Right atrium auricular region (tissue), 2 donors: ENCODE measurements around the gene C16orf86. TPM values are rescaled to one million over a fixed set of nuclear protein-coding genes. Genes with fewer than 3 reads are reported as not detected.
A peak's percentile ranks its signal among the peaks of the same experiment; 100 is the strongest.

Experiments
- DNase-seq: peaks from one replicate; pipeline ENCODE4 v3.0.0-alpha.2; 2019; ENCODE audit warnings: low spot score
- H3K27ac ChIP-seq, 2 donors: fragments of 200-600 bp; sonication (generic); 1 replicate in 1 of 2; 2 replicates in 1 of 2; pipeline ENCODE4 v1.5.1; 2016 to 2019
- H3K27me3 ChIP-seq, 2 donors: fragments of 200-600 bp; sonication (generic); one replicate each; pipeline versions ENCODE4 v1.5.1 to v1.6.0; 2017 to 2019
- H3K36me3 ChIP-seq: fragments of 200-600 bp; sonication (generic); one replicate; pipeline ENCODE4 v1.5.1; 2016
- H3K4me1 ChIP-seq, 2 donors: fragments of 200-600 bp; sonication (generic); one replicate each; pipeline versions ENCODE4 v1.5.1 to v1.6.0; 2017 to 2019
- H3K4me3 ChIP-seq, 2 donors: fragments of 200-600 bp; sonication (generic); 1 replicate in 1 of 2; 2 replicates in 1 of 2; pipeline ENCODE4 v1.5.1; 2017 to 2019; ENCODE audit warnings: mild to moderate bottlenecking in 1 of 2, moderate library complexity in 1 of 2
- H3K9me3 ChIP-seq, 2 donors: fragments of 200-600 bp; sonication (generic); one replicate each; pipeline ENCODE4 v1.5.1; 2019
- total RNA-seq, 2 donors: library from RNA; depleted of rRNA; stranded (reverse); fragments of >200 nt; gene quantifications; one replicate each; pipeline ENCODE4 v1.1.0, GENCODE V29; 2016
- TF ChIP-seq, protein P1 (sequence below), 2 donors: fragments of 200-600 bp; sonication (generic); IDR thresholded peaks; one replicate each; pipeline ENCODE4 v1.5.1; 2019; ENCODE audit warnings: antibody characterized with exemption in 2 of 2

C16orf86 gene
- total RNA-seq, 2 donors from 2014 or later = 3.6 to 7.7 TPM

DNA sequence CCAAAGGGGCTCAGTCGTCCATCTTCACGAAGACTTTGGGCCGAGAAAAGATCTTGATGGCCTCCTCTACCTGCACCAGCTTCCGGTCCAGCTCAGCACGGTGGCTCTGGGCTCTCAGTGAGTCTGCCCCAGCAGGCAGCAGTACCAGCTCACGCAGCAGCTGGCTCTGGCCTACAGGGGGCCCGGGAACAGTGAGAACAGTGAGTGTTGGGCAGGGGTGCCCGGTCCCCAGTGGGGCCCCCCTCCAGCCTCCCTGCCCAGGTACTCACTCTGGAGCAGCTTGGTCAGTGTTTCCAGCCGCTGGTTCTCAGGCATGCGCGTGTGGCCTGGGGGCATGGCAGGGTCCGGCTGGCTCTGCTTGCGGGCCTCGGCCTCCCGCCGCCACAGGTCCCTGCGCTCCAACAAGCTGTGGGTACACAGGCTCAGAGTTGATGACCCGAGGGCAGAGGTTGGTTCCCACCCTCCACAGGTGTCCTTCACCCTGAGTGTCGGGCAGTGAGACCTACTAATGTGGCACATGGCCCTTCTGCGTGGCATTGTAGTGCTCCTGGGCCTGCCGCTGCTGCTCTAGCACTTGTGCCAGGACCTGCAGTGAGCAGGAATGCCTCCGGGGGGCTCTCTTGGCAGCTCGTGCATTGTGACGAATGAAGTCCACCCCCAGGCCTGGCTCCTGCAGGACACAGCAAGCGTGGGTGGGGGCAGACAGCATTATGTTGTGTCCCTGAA, 3.3 kb upstream of the C16orf86 start:
- H3K4me1 ChIP-seq = peaks cover 0 to 48% of the 10 kb centered on the region in 2 donors
- no peak overlapping the region for H3K27ac ChIP-seq
- H3K36me3 ChIP-seq = no peaks in the 10 kb centered on the region

DNA sequence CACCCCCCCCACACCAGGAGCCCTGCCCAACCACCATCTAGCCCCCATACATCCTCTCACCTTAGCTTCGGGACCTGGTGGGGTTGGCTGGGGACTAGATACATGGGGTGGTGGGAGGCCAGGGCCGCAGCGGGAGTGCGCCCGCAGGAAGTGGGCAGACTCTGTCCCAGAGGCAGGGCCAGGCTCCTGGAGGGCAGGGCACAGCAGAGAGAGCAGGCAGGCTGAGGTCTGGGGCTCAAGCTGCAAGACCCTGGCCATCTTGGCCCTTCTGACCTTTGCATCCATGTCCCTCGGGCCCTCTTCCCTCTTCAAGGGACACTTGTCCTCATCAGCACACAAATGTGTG, 2.8 kb upstream of the C16orf86 start:
- Histone ChIP-seq H3K9me3 (no peaks in the 10 kb centered on the region), H3K4me1 (peaks cover 0 to 45% of the 10 kb centered on the region in 2 donors), H3K36me3 (no peaks in the 10 kb centered on the region), H3K27ac (no peak overlapping the region), H3K27me3 (no peaks in the 10 kb centered on the region), H3K4me3 (no peak overlapping the region)
- TF ChIP-seq, protein P1, sequence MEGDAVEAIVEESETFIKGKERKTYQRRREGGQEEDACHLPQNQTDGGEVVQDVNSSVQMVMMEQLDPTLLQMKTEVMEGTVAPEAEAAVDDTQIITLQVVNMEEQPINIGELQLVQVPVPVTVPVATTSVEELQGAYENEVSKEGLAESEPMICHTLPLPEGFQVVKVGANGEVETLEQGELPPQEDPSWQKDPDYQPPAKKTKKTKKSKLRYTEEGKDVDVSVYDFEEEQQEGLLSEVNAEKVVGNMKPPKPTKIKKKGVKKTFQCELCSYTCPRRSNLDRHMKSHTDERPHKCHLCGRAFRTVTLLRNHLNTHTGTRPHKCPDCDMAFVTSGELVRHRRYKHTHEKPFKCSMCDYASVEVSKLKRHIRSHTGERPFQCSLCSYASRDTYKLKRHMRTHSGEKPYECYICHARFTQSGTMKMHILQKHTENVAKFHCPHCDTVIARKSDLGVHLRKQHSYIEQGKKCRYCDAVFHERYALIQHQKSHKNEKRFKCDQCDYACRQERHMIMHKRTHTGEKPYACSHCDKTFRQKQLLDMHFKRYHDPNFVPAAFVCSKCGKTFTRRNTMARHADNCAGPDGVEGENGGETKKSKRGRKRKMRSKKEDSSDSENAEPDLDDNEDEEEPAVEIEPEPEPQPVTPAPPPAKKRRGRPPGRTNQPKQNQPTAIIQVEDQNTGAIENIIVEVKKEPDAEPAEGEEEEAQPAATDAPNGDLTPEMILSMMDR (IDR thresholded peaks at IDR 0.05) = no peak
- no peak for DNase-seq

More for the DNA sequence above, 3.3 kb upstream of the C16orf86 start:
- Histone ChIP-seq H3K4me3 (no peak overlapping the region), H3K9me3 (no peaks in the 10 kb centered on the region), H3K27me3 (no peaks in the 10 kb centered on the region)
- no peak for DNase-seq
- TF ChIP-seq, protein P1 (IDR thresholded peaks at IDR 0.05) = no peak

DNA sequence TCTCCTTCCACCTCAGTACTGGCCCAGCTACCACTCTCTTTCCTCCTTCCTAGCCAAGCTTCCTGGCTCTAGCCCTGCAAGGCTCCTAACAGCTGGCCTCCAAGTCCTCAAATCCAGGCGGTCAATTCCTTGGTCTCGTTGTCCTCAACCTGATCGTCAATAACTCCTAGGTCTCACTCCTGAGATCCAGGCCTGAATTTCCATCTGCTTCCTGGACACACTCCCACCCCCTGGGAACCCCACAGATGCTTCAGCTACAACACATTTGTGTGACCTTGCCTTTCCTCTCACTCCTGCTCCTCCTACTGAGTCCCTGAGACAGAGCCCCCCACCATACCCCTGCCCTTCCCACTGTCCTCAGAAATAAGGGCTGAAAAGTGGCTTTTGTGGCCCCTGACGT, 2.4 kb upstream of the C16orf86 start:
- TF ChIP-seq, protein P1 (IDR thresholded peaks at IDR 0.05) = no peak
- peaks cover 0 to 41% of the 10 kb centered on the region in 2 donors for H3K4me1 ChIP-seq
- DNase-seq = no peak

DNA sequence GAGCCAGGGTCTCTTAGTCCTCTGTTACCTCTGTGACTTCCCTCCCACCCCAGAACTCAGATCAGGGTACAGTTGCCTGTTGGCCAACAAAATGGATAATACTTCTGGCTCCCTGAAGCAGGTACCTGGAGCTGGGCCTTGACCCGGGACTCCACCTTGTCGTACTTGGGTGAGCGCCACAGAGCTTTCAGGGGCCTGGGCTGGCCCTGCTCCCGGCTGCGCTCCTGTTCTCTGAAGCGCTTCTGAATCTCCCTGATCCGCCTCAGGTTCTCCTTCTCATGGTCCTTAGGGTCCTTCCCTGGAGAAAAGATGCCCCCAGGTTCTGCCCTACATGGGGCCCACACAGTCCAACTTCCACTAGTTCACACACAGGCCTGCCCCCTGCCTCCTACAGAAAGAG, 1.7 kb upstream of the C16orf86 start:
- H3K36me3 ChIP-seq = no peaks in the 10 kb centered on the region
- no peak overlapping the region for H3K4me3 ChIP-seq
- DNase-seq = no peak
- H3K9me3 ChIP-seq = no peaks in the 10 kb centered on the region
- no peak overlapping the region for H3K27ac ChIP-seq
- TF ChIP-seq, protein P1 (IDR thresholded peaks at IDR 0.05) = no peak
- no peaks in the 10 kb centered on the region for H3K27me3 ChIP-seq
- H3K4me1 ChIP-seq = peaks cover 0 to 35% of the 10 kb centered on the region in 2 donors

More for the DNA sequence above, 2.4 kb upstream of the C16orf86 start:
- H3K9me3 ChIP-seq = no peaks in the 10 kb centered on the region
- H3K27me3 ChIP-seq = no peaks in the 10 kb centered on the region
- no peak overlapping the region for H3K27ac ChIP-seq
- no peaks in the 10 kb centered on the region for H3K36me3 ChIP-seq
- H3K4me3 ChIP-seq = no peak overlapping the region

DNA sequence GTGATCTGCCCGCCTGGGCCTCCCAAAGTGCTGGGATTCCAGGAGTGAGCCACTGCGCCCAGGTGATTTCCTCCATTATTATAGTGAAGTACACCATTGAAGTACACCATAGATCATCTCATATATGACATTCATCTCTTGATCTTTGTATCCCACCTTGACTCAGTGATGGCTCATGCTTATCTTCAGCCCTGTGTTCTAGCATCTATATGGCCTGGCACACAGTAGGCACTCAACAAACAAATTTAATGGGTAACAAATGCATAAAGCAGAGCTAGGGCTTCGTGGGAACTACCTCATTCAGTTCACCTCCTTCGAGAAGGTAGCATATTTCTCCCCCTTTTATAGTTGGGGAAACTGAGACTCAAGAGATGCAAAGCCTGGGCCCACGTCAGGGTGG, 1.0 kb upstream of the C16orf86 start:
- no peaks in the 10 kb centered on the region for H3K27me3 ChIP-seq
- TF ChIP-seq, protein P1 (IDR thresholded peaks at IDR 0.05) = no peak
- no peak overlapping the region for H3K27ac ChIP-seq
- H3K36me3 ChIP-seq = no peaks in the 10 kb centered on the region
- no peaks in the 10 kb centered on the region for H3K9me3 ChIP-seq
- no peak for DNase-seq
- H3K4me3 ChIP-seq = peak overlapping the region; percentile 86 to 94
- H3K4me1 ChIP-seq = peaks cover 0 to 35% of the 10 kb centered on the region in 2 donors
